ENCODE measurements around the gene ABL2. TPM values are rescaled to one million over a fixed set of nuclear protein-coding genes. Genes with fewer than 3 reads are reported as not detected.

Gene ABL2
- total and polyA plus RNA-seq, 2 donors (not counting 3 experiments of a cell fraction or from before 2014, with no cell fraction given), result 41.8 to 158 TPM

DNA sequence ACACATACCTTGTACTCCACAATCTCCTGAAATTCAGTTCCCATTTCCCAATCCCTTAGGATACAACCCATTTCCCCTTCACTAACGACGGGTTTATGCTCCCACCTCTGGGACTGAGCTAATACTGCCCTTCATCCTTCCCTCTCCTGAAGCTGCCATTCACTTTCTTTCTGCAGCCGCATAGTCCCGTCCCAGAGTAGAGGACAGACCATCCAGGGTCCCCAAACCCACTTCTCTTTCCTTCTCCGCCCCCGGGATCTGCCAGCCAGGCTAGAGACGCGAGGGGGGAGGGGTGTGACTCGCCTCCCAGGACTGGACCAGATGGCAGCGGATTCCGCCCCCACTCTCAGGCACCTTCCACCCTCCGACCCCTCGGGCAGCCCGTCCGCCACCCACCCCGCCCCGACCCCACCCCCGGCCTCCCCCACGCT is 679 bp downstream of the ABL2 start:
- Histone ChIP-seq H3K9me1 (replicated peaks; ENCODE audit: control insufficient read depth, extremely low read depth, insufficient read depth, low read length) (no peaks in the 10 kb centered on the region), H3K4me2 (ENCODE audit: insufficient read depth, low read length) (peak overlapping the region; percentile 93), H3K79me2 (ENCODE audit: control insufficient read depth, insufficient read depth, low read length) (peaks cover 44% of the 10 kb centered on the region), H3K9ac (replicated peaks; ENCODE audit: extremely low read depth, insufficient read depth, low read length) (peak overlapping the region; percentile 61), H3K27me3 (ENCODE audit: control insufficient read depth in 2 of 2, insufficient read depth in 2 of 2, low read length in 2 of 2) (no peaks in the 10 kb centered on the region), H3K4me3 (replicated peaks in 1 of 3; ENCODE audit: insufficient read depth in 1 of 3, low read depth in 1 of 3, low read length in 3 of 3) (peak overlapping the region; percentile 62 to 83 (median 64)), H3K9me3 (replicated peaks; ENCODE audit: control insufficient read depth, insufficient read depth, low read length) (no peaks in the 10 kb centered on the region), H2AFZ (ENCODE audit: low read depth, low read length) (peak overlapping the region; percentile 32), H3K4me1 (ENCODE audit: control insufficient read depth, extremely low read depth, insufficient read depth, low read length) (peaks cover 22% of the 10 kb centered on the region), H3K36me3 (ENCODE audit: control insufficient read depth in 2 of 2, extremely low read depth in 1 of 2, insufficient read depth in 2 of 2, low read length in 2 of 2) (no peaks in the 10 kb centered on the region), H4K20me1 (replicated peaks; ENCODE audit: control insufficient read depth, extremely low read depth, insufficient read depth, low read length) (no peaks in the 10 kb centered on the region), H3K27ac (ENCODE audit: insufficient read depth, low read depth, low read length) (peak overlapping the region; percentile 32)
- DNase-seq (ENCODE audit: low read depth, low spot score) (peak; percentile 43), FAIRE-seq (no peak)
- TF ChIP-seq POLR2AphosphoS5 (IDR thresholded peaks at IDR 0.05; ENCODE audit: insufficient read depth, low read depth, low read length) (no peak), GATA2 (IDR thresholded peaks at IDR 0.05; ENCODE audit: insufficient read depth, insufficient read length, low read depth, low read length) (no peak), FOS (IDR thresholded peaks at IDR 0.05; ENCODE audit: borderline replicate concordance, insufficient read depth, low read length) (no peak), MYC (IDR thresholded peaks at IDR 0.05; ENCODE audit: low read depth, low read length) (no peak), EZH2 (IDR thresholded peaks at IDR 0.05; ENCODE audit: borderline replicate concordance, low read depth, low read length, severe bottlenecking) (no peak), POLR2A (IDR thresholded peaks at IDR 0.05; ENCODE audit: low read depth, low read length) (no peak), JUN (IDR thresholded peaks at IDR 0.05; ENCODE audit: borderline replicate concordance, insufficient read depth, insufficient read length, low read depth) (no peak)
- TF ChIP-seq, protein P1, sequence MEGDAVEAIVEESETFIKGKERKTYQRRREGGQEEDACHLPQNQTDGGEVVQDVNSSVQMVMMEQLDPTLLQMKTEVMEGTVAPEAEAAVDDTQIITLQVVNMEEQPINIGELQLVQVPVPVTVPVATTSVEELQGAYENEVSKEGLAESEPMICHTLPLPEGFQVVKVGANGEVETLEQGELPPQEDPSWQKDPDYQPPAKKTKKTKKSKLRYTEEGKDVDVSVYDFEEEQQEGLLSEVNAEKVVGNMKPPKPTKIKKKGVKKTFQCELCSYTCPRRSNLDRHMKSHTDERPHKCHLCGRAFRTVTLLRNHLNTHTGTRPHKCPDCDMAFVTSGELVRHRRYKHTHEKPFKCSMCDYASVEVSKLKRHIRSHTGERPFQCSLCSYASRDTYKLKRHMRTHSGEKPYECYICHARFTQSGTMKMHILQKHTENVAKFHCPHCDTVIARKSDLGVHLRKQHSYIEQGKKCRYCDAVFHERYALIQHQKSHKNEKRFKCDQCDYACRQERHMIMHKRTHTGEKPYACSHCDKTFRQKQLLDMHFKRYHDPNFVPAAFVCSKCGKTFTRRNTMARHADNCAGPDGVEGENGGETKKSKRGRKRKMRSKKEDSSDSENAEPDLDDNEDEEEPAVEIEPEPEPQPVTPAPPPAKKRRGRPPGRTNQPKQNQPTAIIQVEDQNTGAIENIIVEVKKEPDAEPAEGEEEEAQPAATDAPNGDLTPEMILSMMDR (IDR thresholded peaks at IDR 0.05; ENCODE audit: extremely low read depth in 1 of 2, insufficient read depth in 1 of 2, low read depth in 1 of 2, low read length in 2 of 2), result no peak
- TF ChIP-seq, protein P2, sequence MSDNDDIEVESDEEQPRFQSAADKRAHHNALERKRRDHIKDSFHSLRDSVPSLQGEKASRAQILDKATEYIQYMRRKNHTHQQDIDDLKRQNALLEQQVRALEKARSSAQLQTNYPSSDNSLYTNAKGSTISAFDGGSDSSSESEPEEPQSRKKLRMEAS (IDR thresholded peaks at IDR 0.05; ENCODE audit: insufficient read depth, insufficient read length), result no peak
- POLR2A ChIA-PET, result no interaction called here
- intact Hi-C loops (cut with micrococcal nuclease), result loop anchor here (2.0 kb wide), 1 partner anchor 64 kb away; the partner anchor contains the start of gene SOAT1
- CTCF ChIA-PET, result no interaction called here
- no TSS peak for BruUV-seq (replicated peaks)
- dilution Hi-C loops (cut with MboI; ENCODE audit: extremely low pct_ligation_motif_present, low sequenced_read_pairs), result no loop called here

Data from endothelial cell of umbilical vein (primary cell).